22Rv1 (cell line): ENCODE data around the gene CAMTA1.
"Not testable (repeated sequence)": the region's sequence is repeated elsewhere in the genome, so short reads cannot be mapped to it uniquely, and the experiment has no call there.

Source experiments
- H3K27ac ChIP-seq: fragments of 450-650 bp; 2 replicates; pipeline ENCODE4 v1.5.1; 2017
- ZFX ChIP-seq: fragments of 450-650 bp; IDR thresholded peaks from 2 replicates; pipeline ENCODE4 v1.6.1; 2017; ENCODE audit warnings: antibody characterized with exemption, borderline replicate concordance
- TF ChIP-seq, protein P1 (sequence below): fragments of 450-650 bp; IDR thresholded peaks from 2 replicates; pipeline ENCODE4 v1.5.1; 2017; ENCODE audit warnings: mild to moderate bottlenecking

CAMTA1 gene

DNA sequence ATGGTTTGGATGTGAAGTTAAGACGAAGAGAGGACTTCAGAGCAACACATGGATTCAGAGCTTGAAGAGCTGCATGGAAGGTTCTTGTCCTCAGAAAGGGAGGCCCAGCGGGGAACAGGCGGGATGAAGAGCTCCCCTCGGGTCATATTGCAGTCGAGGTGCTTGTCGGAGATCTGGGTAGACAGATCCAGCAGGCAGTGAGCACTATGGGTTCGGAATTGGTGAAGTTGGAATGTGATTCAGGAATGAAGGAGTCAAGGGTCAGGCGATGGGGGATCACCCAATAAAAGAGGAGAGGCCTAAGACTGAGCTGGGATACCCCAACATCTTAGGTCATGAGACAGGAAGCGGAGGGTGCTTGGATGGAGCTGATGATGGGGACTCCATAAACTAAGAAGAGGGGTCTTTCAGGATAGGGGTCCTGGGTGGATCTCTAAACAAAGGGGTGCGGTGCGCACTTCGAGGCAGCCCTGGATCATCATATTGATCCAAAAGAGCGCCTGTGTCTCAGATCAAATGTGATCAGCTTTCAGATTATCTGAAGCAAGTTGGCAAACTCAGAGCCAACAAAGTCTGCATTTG is 809.6 kb downstream of the CAMTA1 start:
- TF ChIP-seq, protein P1, sequence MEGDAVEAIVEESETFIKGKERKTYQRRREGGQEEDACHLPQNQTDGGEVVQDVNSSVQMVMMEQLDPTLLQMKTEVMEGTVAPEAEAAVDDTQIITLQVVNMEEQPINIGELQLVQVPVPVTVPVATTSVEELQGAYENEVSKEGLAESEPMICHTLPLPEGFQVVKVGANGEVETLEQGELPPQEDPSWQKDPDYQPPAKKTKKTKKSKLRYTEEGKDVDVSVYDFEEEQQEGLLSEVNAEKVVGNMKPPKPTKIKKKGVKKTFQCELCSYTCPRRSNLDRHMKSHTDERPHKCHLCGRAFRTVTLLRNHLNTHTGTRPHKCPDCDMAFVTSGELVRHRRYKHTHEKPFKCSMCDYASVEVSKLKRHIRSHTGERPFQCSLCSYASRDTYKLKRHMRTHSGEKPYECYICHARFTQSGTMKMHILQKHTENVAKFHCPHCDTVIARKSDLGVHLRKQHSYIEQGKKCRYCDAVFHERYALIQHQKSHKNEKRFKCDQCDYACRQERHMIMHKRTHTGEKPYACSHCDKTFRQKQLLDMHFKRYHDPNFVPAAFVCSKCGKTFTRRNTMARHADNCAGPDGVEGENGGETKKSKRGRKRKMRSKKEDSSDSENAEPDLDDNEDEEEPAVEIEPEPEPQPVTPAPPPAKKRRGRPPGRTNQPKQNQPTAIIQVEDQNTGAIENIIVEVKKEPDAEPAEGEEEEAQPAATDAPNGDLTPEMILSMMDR: no peak
- TF ChIP-seq ZFX: no peak
- no peak overlapping the region for H3K27ac ChIP-seq

DNA sequence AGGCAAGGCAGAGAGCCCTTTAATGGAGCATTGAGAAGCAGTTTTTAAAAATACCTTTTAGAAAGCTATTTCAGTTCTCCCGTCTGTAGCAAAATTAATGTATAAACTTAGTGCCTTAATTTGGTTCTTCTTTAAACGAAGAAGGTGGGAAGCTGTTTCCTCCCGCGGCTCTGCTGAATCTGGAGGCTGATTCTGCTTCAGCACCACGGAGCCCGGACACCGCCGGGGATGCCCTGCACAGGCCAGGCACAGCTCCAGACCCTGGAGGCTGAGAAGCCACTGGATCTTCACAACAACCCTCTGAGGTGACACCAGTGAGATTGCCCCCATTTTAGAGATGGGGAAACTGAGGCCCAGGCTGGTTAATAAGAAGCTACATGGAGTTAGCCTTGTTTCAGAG is 810.1 kb downstream of the CAMTA1 start:
- TF ChIP-seq, protein P1: no peak
- no peak overlapping the region for H3K27ac ChIP-seq

- TF ChIP-seq, protein P1: no peak
- no peak for TF ChIP-seq ZFX
- H3K27ac ChIP-seq: no peak overlapping the region
These were observed 811.1 kb downstream of the CAMTA1 start for GRCh38 chr1:7596126-7596965.

DNA sequence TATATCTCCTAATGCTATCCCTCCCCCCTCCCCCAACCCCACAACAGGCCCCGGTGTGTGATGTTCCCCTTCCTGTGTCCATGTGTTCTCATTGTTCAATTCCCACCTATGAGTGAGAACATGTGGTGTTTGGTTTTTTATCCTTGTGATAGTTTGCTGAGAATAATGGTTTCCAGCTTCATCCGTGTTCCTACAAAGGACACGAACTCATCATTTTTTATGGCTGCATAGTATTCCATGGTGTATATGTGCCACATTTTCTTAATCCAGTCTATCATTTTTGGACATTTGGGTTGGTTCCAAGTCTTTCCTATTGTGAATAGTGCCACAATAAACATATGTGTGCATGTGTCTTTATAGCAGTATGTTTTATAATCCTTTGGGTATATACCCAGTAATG is 812.8 kb downstream of the CAMTA1 start:
- H3K27ac ChIP-seq: not testable (repeated sequence)

GRCh38 chr1:7604906-7605305 is 819.7 kb downstream of the CAMTA1 start:
- H3K27ac ChIP-seq: not testable (repeated sequence)

DNA sequence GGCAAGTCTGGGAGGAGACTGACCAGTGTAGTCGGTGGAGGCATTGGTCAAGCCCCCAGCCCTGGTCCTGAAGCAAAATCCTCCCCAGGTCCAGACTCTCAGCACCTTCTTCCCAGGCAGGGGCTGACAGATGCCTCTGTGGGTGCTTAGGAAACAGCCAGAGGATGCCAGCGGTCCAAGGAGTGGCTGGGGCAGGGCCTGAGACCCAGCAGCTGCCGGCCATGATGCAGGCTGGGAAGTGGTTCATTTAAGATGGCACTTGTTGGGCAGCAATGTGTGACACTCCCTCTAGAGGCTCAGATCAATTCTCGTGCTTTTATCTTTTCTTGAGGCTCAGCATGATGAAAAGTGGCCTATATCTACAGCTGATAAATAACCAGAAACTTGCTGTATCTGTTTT is 820.8 kb downstream of the CAMTA1 start:
- H3K27ac ChIP-seq: no peak overlapping the region
- TF ChIP-seq, protein P1: no peak
- TF ChIP-seq ZFX: no peak

GRCh38 chr1:7607097-7607496 is 821.8 kb downstream of the CAMTA1 start:
- no peak overlapping the region for H3K27ac ChIP-seq
- no peak for TF ChIP-seq ZFX
- TF ChIP-seq, protein P1: no peak

- TF ChIP-seq, protein P1: no peak
- TF ChIP-seq ZFX: no peak
- H3K27ac ChIP-seq: no peak overlapping the region
These were observed 823.5 kb downstream of the CAMTA1 start for GRCh38 chr1:7608628-7609305.
